Transverse colon (tissue), 4 donors: Measurements from ENCODE around the gene DOC2B.
"Not testable (repeated sequence)": the region's sequence is repeated elsewhere in the genome, so short reads cannot be mapped to it uniquely, and the experiment has no call there.

Experiments
- CTCF ChIP-seq, 5 experiments: fragments of 200-600 bp in 3 of 5; fragments of 450-650 bp in 2 of 5; sonication (generic) in 3 of 5; IDR thresholded peaks; 1 replicate in 2 of 5; 2 replicates in 3 of 5; pipeline ENCODE4 v1.5.1; 2016 to 2017; ENCODE audit warnings: antibody characterized with exemption in 5 of 5, inconsistent platforms in 3 of 5, mild to moderate bottlenecking in 2 of 5, moderate library complexity in 1 of 5
- POLR2AphosphoS5 ChIP-seq, 3 donors: sonication (generic); formaldehyde crosslinking; IDR thresholded peaks; one replicate each; pipeline ENCODE4 v1.6.1; 2016; ENCODE audit warnings: antibody characterized with exemption in 3 of 3

- not testable (repeated sequence) for TF ChIP-seq CTCF, POLR2AphosphoS5 (IDR thresholded peaks at IDR 0.05)
These were observed 12.8 kb downstream of the DOC2B start for GRCh38 chr17:168614-169013.
